Activated CD8-positive, alpha-beta memory T cell treated with anti-CD3 and anti-CD28 coated beads, Interleukin-2, amount 10 ng/mL, durations not matched to agents 7 days and 5 days (primary cell): Measurements from ENCODE around the gene KRT1. TPM values are rescaled to one million over a fixed set of nuclear protein-coding genes. Genes with fewer than 3 reads are reported as not detected.
"Not testable (repeated sequence)": the region's sequence is repeated elsewhere in the genome, so short reads cannot be mapped to it uniquely, and the experiment has no call there.

ENCODE experiments used
- ATAC-seq: fragments of 150-1000 bp; cut with Tn5 transposase; one replicate; pipeline ENCODE4 v1.10.0; 2021; ENCODE audit warnings: moderate library complexity
- CTCF ChIA-PET: fragments of 350-600 bp; sonication (Branson Sonifier 250); formaldehyde crosslinking; loops from one replicate; lab custom pipeline; 2021; ENCODE audit warnings: antibody characterized with exemption; lab: Charles Lee
- DNase-seq: peaks from one replicate; pipeline ENCODE4 v3.0.0-alpha.2; 2020
- H3K27ac Mint-ChIP-seq: one replicate; pipeline ENCODE4 v1.8.0; 2021; ENCODE audit warnings: mild to moderate bottlenecking, mixed read lengths
- H3K27me3 Mint-ChIP-seq: one replicate; pipeline ENCODE4 v1.8.0; 2021; ENCODE audit warnings: mixed read lengths
- H3K36me3 Mint-ChIP-seq: one replicate; pipeline ENCODE4 v1.8.0; 2021; ENCODE audit warnings: mild to moderate bottlenecking, mixed read lengths
- H3K4me1 Mint-ChIP-seq: one replicate; pipeline ENCODE4 v1.8.0; 2021; ENCODE audit warnings: mixed read lengths
- H3K4me3 Mint-ChIP-seq: one replicate; pipeline ENCODE4 v1.8.0; 2021; ENCODE audit warnings: mild to moderate bottlenecking, moderate library complexity, mixed read lengths
- H3K9me3 Mint-ChIP-seq: one replicate; pipeline ENCODE4 v1.8.0; 2022; ENCODE audit warnings: low read depth, mixed read lengths
- total RNA-seq, 2 experiments: library from RNA; stranded (reverse); gene quantifications; one replicate each; pipeline ENCODE4 v1.2.3, GENCODE V29; 2021

KRT1 gene
- total RNA-seq, 2 experiments from 2014 or later: not detected

DNA sequence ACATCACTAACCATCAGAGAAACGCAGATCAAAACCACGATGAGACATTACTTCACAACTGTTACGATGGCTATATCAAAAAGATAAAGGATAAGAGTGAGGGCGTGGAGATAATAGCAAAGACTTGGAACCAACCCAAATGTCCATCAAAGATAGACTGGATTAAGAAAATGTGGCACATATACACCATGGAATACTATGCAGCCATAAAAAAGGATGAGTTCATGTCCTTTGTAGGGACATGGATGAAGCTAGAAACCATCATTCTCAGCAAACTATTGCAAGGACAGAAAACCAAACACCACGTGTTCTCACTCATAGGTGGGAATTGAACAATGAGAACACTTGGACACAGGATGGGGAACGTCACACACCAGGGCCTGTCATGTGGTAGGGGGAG, 31.9 kb upstream of the KRT1 start:
- CTCF ChIA-PET, H3K4me3 Mint-ChIP-seq, DNase-seq, H3K4me1 Mint-ChIP-seq, ATAC-seq, H3K36me3 Mint-ChIP-seq, H3K27ac Mint-ChIP-seq, H3K9me3 Mint-ChIP-seq: not testable (repeated sequence)
- peaks cover 54% of the 10 kb centered on the region for H3K27me3 Mint-ChIP-seq

DNA sequence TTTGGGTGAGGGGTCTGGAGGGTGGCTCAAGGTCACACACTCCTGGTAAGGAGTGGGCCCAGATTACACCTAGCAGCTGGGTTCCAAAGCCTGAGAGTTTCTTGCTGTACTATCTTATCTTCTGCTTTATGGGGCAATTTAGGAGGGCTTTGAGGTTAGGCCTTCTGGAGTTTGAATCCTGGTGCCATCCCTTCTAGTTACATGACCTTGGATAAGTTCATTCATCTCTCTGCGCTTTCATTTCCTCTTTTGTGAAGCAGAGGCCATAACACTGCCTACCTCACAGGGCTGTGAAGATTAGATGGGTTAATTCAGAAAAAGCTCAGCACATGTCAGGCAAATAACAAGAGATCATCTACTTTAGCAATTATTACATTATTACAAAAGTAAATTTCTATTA, 30.5 kb upstream of the KRT1 start:
- CTCF ChIA-PET: interaction anchor here (1.1 kb wide), 1 partner anchor 174 kb away, joined by 3 read pairs; no protein-coding TSS in a partner anchor
- peaks cover 40% of the 10 kb centered on the region for H3K27me3 Mint-ChIP-seq
- no peaks in the 10 kb centered on the region for H3K36me3 Mint-ChIP-seq
- DNase-seq (no peak), ATAC-seq (no peak)
- H3K4me1 Mint-ChIP-seq: no peaks in the 10 kb centered on the region
- no peak overlapping the region for H3K27ac Mint-ChIP-seq
- H3K4me3 Mint-ChIP-seq: no peak overlapping the region
- no peaks in the 10 kb centered on the region for H3K9me3 Mint-ChIP-seq

DNA sequence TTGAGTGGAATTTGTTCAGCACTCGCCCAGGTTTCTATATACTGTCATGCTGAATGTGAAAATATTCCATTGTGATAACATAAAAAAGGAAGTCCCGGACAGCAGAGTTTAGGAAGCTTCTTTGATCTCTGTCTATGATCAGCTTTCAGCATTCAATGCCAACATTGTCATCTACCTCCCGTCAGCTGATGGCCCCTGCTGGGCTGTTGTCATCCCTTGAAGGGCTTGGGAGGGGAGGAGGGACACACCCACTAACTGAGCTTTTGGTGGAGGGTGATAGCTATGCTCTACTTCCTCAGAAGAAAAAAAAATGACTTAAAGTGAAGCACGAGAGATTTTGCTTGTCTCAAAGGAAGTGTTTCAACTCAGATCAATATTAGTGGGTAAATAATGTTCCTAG, 27.8 kb upstream of the KRT1 start:
- H3K4me1 Mint-ChIP-seq: no peaks in the 10 kb centered on the region
- CTCF ChIA-PET: interaction anchor here (1.5 kb wide), 1 partner anchor 162 kb away, joined by 4 read pairs; no protein-coding TSS in a partner anchor
- H3K4me3 Mint-ChIP-seq: no peak overlapping the region
- no peak overlapping the region for H3K27ac Mint-ChIP-seq
- peaks cover 23% of the 10 kb centered on the region for H3K27me3 Mint-ChIP-seq
- no peaks in the 10 kb centered on the region for H3K36me3 Mint-ChIP-seq
- DNase-seq (no peak), ATAC-seq (no peak)
- H3K9me3 Mint-ChIP-seq: no peaks in the 10 kb centered on the region

GRCh38 chr12:52704464-52704863, 24.3 kb upstream of the KRT1 start:
- H3K9me3 Mint-ChIP-seq: no peaks in the 10 kb centered on the region
- DNase-seq: no peak
- H3K4me1 Mint-ChIP-seq: no peaks in the 10 kb centered on the region
- no peak overlapping the region for H3K4me3 Mint-ChIP-seq
- H3K36me3 Mint-ChIP-seq: no peaks in the 10 kb centered on the region
- no peak for ATAC-seq
- no peak overlapping the region for H3K27ac Mint-ChIP-seq
- peaks cover 12% of the 10 kb centered on the region for H3K27me3 Mint-ChIP-seq
- CTCF ChIA-PET: no interaction called here

DNA sequence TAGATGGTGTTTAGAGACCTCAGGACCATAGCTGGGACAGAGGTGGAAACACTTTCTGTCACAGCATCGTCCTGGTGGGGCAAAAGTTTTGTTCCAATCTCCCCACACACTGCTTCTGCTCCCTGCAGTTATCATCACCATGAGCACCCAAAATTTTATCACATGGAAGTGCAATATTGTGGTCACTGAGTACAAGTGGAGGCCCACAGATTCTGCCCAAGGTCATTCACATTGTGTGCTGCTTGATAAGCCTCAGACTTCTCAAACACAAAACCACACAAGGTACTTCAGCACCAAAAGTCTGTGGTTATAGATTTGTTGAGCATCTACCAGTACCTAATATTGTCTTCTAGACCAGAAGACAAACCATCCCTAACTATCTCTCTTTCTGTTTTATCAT, 23.7 kb upstream of the KRT1 start:
- Mint-ChIP-seq H3K9me3 (no peaks in the 10 kb centered on the region), H3K27me3 (peaks cover 12% of the 10 kb centered on the region)
- CTCF ChIA-PET: no interaction called here

DNA sequence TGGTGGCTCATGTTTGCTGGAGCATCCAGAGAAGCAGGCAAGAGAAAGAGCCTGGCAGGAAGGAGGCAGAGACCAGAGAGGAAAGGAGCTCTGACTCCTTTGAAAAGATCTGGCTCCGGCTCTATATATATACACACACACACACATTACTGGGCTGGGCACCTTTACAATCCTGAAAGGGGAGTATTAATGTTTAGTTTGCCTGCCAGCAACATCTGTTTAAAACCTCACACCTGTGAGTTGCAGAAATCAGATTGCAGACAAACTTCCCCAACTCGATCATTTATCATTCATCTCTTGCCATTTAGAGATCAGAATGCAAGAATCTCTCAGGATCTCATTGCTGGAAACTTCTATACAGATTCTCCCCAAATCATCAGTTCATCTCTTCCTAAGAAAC, 23.2 kb upstream of the KRT1 start, which contains the start of gene KRT77:
Gene KRT77, minus strand, starts transcription at position 101 of the 400 bp plus-strand sequence. Its CDS starts 90 bp downstream, at position 11.
- no peaks in the 10 kb centered on the region for H3K36me3 Mint-ChIP-seq
- no peak within 1 kb of the TSS for H3K27ac Mint-ChIP-seq
- no peak within 1 kb of the TSS for H3K4me3 Mint-ChIP-seq
- ATAC-seq: no peak
- no peaks in the 10 kb centered on the region for H3K9me3 Mint-ChIP-seq
- CTCF ChIA-PET: no interaction called here
- DNase-seq: no peak
- peaks cover 9% of the 10 kb centered on the region for H3K27me3 Mint-ChIP-seq
- H3K4me1 Mint-ChIP-seq: no peaks in the 10 kb centered on the region

More for the DNA sequence above, 23.7 kb upstream of the KRT1 start:
- H3K4me3 Mint-ChIP-seq: no peak overlapping the region
- H3K4me1 Mint-ChIP-seq: no peaks in the 10 kb centered on the region
- H3K27ac Mint-ChIP-seq: no peak overlapping the region
- H3K36me3 Mint-ChIP-seq: no peaks in the 10 kb centered on the region
- ATAC-seq (no peak), DNase-seq (no peak)

- no peak for DNase-seq
- Mint-ChIP-seq H3K27ac (no peak overlapping the region), H3K9me3 (no peaks in the 10 kb centered on the region), H3K27me3 (peaks cover 11% of the 10 kb centered on the region), H3K4me3 (no peak overlapping the region), H3K4me1 (no peaks in the 10 kb centered on the region), H3K36me3 (no peaks in the 10 kb centered on the region)
- CTCF ChIA-PET: no interaction called here
- no peak for ATAC-seq
Observed at GRCh38 chr12:52702338-52702737, 22.1 kb upstream of the KRT1 start.

GRCh38 chr12:52701281-52701680, 21.1 kb upstream of the KRT1 start:
- Mint-ChIP-seq H3K9me3 (no peaks in the 10 kb centered on the region), H3K4me3 (no peak overlapping the region), H3K36me3 (no peaks in the 10 kb centered on the region), H3K4me1 (no peaks in the 10 kb centered on the region), H3K27me3 (peaks cover 17% of the 10 kb centered on the region), H3K27ac (no peak overlapping the region)
- CTCF ChIA-PET: no interaction called here
- DNase-seq (no peak), ATAC-seq (no peak)

GRCh38 chr12:52699960-52700359, 19.8 kb upstream of the KRT1 start:
- Mint-ChIP-seq H3K4me1 (no peaks in the 10 kb centered on the region), H3K36me3 (no peaks in the 10 kb centered on the region), H3K27ac (no peak overlapping the region), H3K4me3 (no peak overlapping the region), H3K9me3 (no peaks in the 10 kb centered on the region), H3K27me3 (peaks cover 19% of the 10 kb centered on the region)
- ATAC-seq (no peak), DNase-seq (no peak)
- CTCF ChIA-PET: no interaction called here

DNA sequence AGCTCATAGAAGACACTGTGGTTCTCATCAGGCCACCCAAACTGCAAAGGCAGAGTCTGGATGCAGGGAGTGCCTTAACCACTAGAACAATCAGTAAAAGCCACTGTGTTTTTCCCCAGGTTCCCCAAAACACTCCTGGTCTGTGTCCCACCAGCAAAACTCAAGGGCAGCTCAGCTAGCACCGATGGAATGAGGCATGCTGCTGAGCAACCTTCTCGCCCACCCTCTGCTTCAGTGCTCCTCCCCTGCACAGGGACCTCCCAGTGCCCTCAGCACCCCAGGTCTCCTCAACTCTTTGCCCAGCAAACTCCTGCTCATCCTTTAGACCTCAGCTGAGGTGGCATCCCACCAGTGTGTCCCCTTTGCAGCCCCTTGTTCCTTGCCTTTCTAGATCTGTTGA, 19.2 kb upstream of the KRT1 start:
- no peak for ATAC-seq
- Mint-ChIP-seq H3K4me3 (no peak overlapping the region), H3K9me3 (no peaks in the 10 kb centered on the region), H3K27ac (no peak overlapping the region), H3K36me3 (no peaks in the 10 kb centered on the region), H3K27me3 (peaks cover 24% of the 10 kb centered on the region), H3K4me1 (no peaks in the 10 kb centered on the region)
- CTCF ChIA-PET: interaction anchor here (1.4 kb wide), 1 partner anchor 181 kb away, joined by 3 read pairs; no protein-coding TSS in a partner anchor
- DNase-seq: no peak

DNA sequence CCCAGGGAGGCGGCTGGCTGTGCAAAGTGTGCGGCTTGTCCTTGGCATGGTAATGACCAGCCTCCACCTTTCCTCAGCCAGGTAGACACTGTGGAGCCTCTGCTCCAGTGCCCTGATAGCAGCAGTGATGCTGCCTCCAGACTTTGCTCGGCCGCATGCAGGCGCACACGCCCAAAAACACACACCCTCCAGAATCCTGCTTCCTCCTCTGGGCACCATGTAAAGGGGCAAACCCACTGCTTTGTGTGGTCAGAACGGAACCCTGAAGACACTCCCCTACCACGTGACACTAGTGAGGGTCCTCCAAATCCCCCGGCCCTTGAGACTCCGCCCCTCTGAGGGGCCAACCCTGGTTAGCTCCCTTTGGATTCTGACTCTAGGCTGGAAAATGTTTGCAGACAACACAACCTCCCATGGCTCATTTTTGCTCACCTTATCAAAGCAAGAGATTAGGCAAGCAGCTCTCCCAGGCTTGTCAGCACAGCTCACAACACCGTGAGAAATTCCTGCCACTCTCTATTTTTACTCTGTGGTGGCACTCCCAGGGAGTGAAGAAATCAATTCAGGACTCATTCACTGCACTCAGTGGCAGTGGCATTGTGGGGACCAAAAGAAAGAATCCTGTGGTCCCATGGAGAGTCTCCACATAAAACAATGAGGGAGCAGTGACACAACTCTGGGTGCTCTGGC, 18.6 kb upstream of the KRT1 start:
- DNase-seq (no peak), ATAC-seq (no peak)
- Mint-ChIP-seq H3K36me3 (no peaks in the 10 kb centered on the region), H3K4me1 (no peaks in the 10 kb centered on the region), H3K27me3 (peaks cover 22% of the 10 kb centered on the region), H3K9me3 (no peaks in the 10 kb centered on the region), H3K27ac (no peak overlapping the region), H3K4me3 (no peak overlapping the region)
- CTCF ChIA-PET: interaction anchor here (1.4 kb wide), 1 partner anchor 181 kb away, joined by 3 read pairs; no protein-coding TSS in a partner anchor

- ATAC-seq: no peak
- CTCF ChIA-PET: no interaction called here
- Mint-ChIP-seq H3K9me3 (no peaks in the 10 kb centered on the region), H3K27me3 (peaks cover 32% of the 10 kb centered on the region), H3K4me3 (no peak overlapping the region), H3K27ac (no peak overlapping the region), H3K4me1 (no peaks in the 10 kb centered on the region), H3K36me3 (no peaks in the 10 kb centered on the region)
- DNase-seq: no peak
Observed at GRCh38 chr12:52697058-52697582, 16.9 kb upstream of the KRT1 start.

GRCh38 chr12:52696588-52696987, 16.4 kb upstream of the KRT1 start:
- no peak overlapping the region for H3K4me3 Mint-ChIP-seq
- H3K9me3 Mint-ChIP-seq: no peaks in the 10 kb centered on the region
- no peaks in the 10 kb centered on the region for H3K36me3 Mint-ChIP-seq
- ATAC-seq (no peak), DNase-seq (no peak)
- H3K27me3 Mint-ChIP-seq: peaks cover 37% of the 10 kb centered on the region
- CTCF ChIA-PET: no interaction called here
- no peak overlapping the region for H3K27ac Mint-ChIP-seq
- no peaks in the 10 kb centered on the region for H3K4me1 Mint-ChIP-seq

DNA sequence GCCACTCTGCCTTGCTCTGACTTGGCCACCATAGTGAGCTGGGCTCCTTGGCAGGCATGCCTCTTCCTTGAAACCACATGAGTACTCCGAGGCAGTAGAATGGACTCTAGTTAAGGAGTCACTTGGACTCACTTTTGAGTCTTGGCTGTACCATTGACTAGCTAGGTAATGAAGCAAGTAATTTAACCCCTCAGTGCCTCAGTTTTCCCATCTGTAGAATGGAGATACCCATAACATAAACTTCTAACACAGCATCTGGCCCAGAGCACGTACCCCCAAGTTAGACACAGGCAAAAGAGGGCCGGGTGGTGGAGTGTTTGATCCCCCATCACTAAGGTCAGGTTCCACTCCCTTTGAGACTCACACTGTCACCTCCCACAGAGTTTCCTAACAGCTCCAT, 14.8 kb upstream of the KRT1 start:
- H3K36me3 Mint-ChIP-seq: no peaks in the 10 kb centered on the region
- no peak overlapping the region for H3K4me3 Mint-ChIP-seq
- no peak for ATAC-seq
- DNase-seq: no peak
- CTCF ChIA-PET: interaction anchor here (1.6 kb wide), 1 partner anchor 9 kb away, joined by 4 read pairs; no protein-coding TSS in a partner anchor
- peaks cover 10% of the 10 kb centered on the region for H3K4me1 Mint-ChIP-seq
- H3K27me3 Mint-ChIP-seq: peaks cover 52% of the 10 kb centered on the region
- no peaks in the 10 kb centered on the region for H3K9me3 Mint-ChIP-seq
- H3K27ac Mint-ChIP-seq: no peak overlapping the region
